Activated CD4-positive, alpha-beta T cell treated with anti-CD3 and anti-CD28 coated beads, Interleukin-2, amount 50 U/mL, for 24 hours (primary cell): ENCODE data around the gene HAUS3.

Experiments used
- DNase-seq, 2 donors: peaks; one replicate each; pipeline ENCODE4 v3.0.0-alpha.2; 2020; ENCODE audit warnings: low read depth in 1 of 2, low spot score in 1 of 2

Gene HAUS3

DNA sequence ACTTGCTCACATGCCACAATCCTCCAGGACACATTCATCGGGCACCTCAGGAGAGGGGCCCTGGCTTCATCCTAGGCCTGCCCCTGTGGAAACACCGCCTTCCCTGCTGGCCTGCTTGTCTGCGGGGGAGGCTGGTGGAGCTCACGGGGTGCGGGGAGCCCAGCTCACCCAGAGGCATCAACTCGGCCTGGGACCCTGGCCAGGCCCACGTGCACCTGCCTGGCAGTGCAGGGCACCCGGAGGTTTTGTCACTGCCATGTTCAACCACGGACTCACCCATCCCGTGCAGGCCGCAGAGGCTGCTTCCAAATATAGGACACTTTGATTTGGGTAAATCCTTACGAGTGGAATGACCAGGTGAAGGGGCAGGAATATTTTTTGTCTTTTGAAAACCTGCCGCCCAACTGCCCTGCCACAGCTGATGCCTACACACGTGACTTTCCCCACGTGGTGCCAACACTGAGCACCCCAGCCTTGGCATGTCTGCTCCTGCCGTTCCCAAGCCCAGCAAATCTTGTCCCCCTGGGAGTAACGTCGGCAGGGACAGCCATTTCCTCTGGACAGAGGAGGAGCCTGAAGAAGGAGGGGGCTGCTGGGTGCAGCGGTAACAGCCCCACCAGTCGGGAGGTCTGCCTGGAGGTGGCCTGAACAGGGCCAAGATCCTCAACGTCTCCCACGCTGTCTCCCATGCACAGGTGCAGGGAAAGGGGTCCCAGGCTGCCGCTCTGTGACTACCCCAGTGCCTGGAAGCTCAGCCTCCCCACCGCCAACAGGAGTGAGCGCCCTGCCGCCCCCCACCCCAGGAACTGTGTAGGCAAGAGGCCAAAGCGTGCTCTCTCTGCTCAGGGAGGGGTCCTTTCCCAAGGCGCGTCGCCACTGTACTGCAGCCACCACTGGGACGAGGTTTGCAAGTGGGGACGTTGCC, 11.5 kb upstream of the HAUS3 start:
- DNase-seq = no peak

DNA sequence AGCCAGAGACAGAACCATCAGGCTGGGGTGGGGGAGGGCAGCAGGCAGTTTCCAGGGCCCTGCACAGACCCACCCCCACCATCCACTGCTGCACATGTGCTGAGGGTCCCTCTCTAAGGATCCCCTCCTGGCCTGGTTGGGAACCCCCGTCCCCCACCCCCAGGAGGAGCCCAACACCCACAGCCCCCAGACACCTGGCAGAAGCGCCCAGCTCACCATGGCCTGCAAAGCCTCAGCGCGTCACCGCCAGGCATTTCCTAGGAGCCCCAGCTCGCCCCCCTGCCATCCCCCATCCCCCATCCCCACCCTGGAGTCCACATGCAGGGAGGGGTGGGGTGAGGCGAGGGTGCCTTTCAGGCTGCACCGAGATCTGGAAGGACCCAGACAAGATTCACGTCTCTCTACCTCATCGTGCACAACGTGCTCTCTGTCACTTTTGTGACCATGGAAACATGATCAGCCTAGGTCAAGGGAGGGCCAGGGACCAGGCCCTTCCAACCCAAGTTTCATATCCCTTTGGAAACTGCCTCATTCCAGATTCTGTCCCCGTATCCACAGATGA, 10.7 kb upstream of the HAUS3 start:
- DNase-seq = no peak

DNA sequence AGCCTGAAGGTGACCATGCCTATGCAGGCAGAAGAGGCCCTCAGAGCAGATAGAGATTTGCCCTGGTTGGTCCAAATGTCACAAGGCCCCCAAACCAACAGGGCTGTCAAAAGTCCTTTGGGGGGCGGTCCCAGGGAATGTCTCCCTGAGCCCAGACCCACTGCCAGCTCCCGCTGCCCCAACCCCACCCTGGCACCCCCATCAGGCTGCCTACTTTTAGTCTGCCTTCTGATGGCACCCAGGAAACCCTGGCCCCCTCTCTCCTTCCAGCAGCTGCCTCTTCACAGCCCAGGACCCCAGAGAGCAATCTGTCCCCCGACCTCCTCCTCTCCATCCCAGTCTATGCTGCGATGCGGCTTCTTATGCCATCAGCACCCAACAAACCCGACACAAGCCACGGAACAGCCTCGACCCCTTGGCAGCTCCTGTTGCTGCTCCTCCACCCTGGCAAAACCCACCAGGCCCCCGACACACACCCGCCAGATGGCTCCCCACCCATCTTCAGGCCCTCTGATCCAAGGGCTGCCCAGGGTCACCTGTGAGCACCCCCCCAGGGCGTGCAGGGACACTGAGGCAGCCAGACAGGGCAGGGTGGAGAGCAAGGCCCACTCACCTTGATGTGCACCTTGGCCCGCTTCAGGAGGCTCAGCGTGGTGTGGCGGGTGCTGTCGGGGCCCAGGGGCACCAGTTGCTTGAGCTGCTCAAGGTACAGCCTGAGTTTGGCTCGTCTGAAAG, 10.0 kb upstream of the HAUS3 start:
- no peak for DNase-seq

DNA sequence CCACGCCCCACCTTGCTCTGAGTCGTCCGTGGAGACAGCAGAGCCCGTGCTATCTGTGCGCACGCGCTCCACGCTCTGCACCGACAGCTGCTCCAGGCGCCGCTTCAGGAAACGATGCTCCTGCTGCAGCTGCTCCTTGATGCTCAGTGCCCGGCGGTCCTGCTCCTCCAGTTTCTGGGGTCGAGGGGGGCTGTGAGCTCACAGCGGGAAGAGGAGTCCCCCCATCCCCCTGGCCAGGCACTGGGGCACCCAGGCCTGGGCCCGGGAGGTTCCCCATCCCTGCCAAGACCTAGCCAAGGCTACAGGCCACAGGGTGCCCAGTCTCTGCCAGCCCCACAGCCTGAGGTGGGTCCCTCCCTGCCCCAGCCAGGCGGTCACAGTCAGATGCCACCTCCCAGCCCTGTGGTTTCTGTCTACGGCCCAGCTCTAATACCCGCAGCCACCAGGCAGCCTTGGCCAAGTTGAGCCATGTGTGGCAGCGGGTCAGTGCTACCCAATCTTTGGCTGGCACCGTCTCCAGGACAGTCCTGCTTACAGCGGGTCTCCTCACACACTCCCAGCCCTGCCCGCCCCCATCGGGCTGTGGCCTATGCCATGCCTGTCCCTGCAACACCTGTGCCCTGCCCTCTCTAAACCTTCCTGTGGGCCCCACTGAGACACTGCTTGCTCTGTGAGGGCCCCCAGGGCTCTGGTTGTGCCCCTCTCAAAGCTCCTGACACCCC, 9.3 kb upstream of the HAUS3 start:
- no peak for DNase-seq

DNA sequence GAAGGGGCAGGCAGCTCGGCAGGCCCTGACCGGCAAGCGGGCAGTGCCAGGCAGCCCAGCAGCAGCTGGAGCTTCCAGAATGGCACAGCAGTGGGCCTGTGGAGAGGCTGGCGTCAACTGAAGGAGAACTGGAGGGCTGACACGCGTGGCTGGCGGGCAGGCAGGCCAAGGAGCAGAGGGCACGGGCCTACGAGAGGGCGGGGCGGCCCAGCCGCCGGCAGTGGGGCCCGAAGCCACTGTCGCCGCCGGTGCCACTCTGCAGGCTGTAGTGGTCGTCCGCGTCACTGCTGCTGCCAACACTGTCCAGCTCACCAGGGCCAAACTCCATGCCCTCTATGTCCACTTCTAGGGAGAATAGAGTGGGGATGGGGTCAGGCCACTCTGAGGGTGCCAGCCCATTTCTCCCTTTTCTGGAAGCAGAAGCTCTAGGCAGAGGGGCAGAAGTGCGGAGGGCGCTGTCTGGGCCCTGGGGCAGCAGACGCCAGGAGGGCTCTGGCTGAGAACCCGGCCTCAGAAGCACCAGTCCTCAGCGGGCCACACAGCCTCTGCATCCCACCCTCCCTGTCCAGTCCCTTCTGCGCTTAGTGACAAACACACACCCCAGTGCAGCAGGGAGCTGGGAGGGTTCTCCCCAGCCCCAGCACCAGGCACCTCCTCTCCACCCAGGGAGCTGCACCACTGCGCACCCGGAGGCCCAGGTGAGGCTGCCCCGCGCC, 8.6 kb upstream of the HAUS3 start:
- no peak for DNase-seq

DNA sequence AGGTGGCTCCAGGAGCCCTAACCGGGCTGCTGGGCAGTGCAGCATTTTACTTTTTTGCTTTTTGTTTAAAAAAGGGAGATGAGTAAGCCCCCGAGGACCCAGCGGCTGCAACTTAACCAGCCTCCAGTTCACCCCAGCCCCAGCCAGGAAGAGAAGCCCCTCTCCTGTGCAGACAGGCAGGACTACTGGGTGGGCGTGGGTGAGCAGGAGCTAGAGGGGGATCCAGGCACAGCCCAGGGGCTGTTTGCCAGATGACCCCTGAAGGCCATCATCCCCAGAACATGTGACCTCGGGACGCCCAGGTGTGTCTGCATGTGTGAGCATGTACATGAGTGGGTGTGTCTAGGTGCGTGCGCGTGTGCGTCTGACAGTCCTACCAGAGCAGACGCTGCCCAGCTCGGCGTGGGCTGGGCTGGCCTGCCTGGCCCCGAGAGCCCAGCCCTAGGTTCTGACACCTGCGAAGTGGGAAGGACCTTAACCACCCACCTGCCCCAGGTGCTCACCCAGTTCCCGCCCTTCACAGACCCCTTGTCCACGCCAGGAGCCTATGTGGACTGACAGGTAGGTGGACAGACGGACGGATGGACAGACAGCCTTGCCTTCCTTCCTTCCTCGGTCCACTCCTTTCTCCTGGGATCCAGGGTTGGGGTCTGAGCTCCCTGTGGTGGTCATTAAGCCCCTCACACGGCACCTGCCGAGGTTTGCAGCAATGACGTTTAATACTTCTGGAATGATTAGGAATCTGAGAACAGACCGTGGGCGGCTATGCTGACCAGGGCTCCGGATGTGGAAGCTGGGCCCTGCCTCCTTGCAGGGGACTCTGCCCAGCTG, 7.8 kb upstream of the HAUS3 start:
- no peak for DNase-seq

DNA sequence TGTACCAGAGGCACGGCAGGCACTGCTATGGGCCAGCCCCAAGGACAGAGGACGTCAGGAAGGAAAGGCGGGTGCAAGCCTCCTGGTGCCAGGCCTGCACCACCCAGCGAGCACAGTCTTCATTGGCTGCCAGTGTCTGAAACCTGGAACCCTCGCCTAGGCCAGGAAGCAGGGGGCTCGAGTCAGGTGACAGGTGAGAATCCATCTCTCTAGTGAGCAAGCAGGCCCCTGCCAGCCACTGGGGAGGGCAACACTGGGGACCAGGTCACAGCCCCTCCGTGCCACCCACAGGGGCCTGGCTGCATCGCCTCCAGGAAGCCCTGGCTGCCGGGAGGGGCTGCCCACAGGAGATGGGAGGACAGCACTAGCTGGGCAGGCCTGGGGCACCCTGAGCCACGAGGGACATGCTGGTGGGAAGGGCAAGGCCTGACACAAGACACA, 6.9 kb upstream of the HAUS3 start:
- no peak for DNase-seq

DNA sequence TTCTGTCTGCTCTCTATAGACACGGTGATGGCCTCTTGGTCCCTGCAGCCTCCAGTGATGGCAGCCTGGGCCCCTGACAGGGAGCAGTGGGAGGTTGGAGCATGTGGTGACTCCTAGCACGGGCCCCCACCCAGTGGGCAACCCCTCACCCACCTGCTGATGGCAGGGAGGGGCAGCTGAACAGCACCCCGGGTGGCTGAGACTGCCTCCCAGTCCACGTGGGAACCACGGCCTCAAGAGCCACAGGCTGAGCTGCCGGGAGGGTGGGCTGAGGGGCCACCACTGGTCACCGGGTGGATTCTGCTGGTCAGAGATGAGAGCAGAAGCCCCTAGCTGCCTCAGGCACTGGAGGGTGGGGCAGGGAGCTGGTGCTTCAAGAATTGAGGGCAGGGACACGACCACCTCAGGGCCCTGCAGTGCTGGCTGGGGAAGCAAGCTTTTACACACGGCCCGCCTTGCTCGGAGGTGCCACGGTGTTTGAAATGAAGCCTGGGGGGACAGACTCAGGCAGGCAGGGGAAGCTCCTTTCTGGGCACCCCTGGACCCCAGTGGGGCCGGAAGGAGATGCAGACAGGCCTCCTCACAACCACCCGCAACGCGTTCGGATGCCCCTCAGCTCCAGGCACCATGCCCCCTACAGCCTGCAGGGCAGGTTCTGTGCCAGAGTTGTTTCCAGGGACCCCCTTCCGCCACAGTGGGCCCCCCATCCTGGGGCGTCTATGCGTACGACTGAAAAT, 6.3 kb upstream of the HAUS3 start:
- no peak for DNase-seq

DNA sequence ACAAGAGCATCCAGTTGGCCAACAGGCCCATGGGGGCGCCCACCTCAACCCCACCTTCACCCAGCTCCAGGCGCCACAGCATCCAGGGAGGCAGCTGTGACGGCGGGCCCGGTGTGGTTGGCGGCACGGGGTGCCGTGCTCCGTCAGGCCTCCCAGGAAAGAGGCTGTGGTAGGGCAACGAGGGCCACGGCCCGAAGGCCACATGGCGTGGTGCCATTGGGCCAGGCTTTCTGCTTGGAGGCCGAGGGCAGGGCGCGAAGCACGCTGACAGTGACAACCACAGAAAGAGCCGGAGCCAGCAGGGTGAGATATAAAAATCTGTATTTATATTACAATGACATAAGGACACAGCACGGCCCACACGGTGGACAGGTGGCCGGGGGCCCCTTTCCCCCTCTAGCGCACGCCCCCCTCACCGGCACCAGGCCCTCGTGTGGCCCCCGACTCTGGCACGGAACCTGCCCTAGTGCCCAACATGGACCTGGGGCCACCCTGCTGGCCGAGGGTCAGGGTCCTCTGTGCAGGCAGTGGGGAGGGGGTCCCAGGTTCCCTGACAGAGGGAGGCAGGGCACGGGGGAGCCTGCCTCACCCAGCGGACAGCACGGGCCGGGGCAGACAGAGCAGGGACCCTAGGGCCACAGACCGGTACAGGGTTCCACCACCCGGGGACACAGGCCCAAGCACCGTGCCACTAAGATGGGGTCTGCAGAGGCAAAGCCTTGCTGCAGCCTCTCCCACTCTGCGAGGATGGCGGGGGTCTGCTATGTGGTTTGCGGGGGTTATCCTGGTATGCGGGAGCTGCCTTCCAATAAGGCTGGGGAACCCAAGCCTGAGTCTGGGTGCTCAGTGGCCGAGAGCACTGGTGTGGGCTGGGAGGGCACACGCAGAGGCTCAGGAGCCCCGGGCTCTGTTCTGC, 5.5 kb upstream of the HAUS3 start:
- DNase-seq = no peak

DNA sequence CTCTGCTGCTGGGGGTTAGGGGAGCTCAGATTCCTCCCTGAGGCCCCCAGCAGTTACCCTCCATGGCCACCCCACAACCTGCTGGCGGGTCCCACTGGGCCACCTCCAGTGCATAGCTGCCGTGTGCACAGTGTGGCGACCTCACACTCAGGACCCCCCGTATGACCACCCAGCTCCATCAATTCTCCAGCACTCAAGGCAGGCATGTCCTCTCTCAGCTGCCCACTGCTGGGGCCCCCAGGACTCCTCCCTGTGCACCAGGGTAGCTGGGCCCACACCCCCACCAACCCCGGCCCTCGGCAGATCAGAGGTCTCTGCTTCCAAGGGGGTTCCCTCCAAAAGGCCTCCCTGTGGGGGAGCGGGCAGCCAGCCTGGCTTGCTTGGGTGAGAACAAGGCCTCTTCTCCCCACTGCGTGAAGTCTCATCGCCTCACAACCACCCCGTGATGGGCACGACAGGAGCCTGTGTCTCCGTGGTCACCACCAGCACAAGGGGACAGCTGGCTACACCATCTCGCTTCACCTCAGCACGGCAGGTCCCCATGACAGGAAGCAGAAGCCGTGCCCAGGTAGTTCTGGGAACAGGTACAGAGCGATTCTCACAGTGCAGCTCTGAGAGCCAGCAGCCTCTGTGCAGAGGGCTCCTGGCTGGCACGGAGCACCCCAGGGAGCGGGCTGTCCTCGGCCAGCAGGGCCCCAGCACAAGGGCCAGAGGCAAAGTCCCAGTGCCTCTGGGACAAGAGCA, 4.6 kb upstream of the HAUS3 start:
- no peak for DNase-seq

DNA sequence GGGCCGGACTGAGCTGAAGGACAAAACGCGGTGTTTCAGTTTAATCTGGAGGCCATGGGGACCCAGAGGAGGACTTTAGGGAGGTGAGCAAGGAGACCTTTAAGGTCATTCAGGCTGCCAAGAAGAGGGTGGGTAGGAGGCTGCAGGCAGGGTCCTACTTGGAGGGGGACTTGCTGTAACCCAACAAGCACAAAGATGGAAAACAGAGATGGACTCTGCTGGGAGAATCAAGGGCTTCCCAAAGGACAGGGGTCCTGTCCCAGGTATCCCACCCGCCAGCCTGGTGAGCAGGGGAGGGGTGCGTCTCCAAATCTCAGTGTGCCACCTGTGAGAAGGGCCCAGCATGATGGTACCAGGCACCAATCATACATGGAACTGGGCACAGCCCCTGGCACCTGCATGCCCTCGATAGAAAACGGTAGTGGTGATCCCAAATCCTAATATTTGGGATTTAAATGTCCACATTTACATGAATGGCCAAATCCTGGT, 3.9 kb upstream of the HAUS3 start:
- no peak for DNase-seq

DNA sequence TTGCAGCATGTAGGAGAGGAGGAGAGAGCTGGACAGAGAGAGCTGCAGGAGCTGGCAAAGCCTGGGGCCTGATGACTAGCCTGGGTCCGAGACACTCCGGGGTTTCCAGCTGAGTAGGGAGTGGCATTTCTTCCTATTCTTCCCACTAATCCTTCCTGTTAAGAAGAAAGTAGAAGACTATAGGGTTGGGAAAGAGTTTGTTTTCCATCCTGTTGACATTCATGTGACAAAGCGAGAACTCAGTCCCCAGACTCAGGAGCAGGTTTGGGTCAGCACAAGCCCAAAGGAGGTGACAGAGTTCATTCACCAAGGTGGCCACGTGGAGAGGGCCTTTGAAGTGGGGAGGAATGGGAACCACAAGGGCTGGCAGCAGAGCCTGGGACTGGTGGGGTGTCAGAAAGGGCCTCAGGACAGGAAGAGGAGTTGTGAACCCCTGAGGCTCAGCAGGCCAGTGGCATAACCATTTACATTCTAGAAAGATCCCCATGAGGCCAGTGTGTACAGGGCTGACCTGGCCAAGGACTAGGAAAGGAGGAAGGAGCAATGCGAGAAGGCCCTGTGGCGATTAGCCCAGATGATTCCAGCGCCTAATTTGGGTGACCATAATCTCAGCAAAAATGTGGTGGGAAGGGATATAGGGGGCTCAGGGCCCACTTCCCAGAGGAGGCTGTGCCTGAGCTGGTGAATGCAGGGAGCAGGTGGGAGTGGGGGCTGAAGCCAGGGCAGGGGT, 3.3 kb upstream of the HAUS3 start:
- DNase-seq = no peak

DNA sequence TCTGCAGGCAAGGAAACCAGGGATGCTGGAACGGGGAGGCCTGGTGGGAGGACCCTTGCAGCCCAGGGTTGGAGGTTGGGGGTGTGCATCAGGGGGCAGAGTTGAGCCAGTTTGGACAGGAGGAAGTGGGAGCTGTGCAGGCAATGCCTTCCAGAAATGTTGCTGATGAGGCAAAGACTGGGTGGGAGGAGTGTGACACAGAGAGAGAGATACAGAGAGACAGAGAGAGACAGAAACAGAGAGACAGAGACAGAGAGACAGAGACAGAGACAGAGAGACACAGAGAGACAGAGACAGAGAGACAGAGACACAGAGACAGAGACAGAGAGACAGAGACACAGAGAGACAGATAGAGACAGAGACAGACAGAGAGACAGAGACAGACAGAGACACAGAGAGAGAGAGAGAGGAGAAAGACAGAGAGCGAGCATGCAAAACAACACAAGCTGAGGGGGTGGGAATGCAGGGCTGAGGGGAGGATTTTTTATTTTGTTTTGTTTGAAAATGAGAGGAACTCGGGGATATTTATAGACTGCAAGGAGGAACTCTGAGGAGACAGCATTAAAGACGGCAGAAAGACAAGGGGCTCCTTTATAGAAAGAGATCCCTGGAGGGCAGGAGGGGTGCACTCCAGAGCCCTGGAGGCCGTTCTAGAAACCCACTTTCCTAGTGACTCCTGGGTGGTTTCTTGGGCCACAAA, 1.9 kb upstream of the HAUS3 start:
- DNase-seq = no peak

DNA sequence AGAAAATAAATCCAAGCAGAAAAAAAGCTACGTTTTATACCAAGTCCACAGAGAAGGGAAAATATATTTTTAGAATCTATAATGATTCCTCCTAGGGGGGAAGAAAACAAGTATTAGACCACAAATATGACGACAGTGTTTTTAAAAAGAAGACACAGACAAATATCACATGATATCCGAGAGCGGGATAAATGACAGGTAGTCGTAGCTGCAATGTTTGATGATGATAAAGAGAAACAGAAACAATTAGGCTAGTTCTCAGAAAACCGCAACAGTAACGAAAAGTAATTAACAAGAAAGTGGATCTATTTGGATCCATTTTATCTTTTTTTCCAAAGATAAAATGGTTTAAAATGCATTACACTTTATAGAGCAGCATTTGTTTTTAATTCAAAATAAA, 918 bp downstream of the HAUS3 start:
- DNase-seq = no peak

DNA sequence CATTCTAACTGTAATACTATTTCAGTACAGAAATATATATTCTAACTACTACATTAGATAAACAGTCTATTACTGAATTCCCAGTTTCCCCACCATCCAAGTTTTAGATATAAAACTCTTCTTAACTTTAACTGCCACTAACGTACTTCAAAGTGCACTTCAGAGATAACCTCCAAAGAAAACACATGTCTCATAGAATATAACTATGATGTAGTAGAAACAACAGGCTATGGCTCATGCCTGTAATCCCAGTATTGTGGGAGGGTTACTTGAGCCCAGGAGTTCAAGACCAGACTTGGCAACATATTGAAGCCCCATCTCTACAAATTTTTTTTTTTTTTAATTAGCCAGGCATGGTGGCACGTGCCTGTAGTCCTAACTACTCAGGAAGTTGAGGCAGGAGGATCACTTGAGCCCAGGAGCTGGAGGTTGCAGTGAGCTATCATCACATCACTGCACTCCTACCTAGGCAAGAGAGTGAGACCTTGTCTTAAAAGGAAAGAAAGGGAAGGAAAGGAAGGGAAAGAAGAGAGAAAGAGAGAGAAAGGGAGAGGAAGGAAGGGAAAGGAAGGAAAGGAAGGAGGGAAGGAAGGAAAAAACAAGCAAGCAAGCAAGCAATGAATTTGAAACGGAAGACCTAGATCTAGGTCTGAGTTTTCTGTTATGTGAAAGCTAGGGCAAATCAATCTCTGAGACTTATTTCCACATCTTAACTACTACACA, 4.8 kb downstream of the HAUS3 start:
- DNase-seq = no peak
